ENCODE measurements around the gene TRAPPC5. TPM values are rescaled to one million over a fixed set of nuclear protein-coding genes. Genes with fewer than 3 reads are reported as not detected.

The TRAPPC5 gene
- total RNA-seq, 5 donors from 2014 or later (not counting 1 experiment from before 2014, with no cell fraction given), result 39.2 to 75.3 (median 69.4) TPM

GRCh38 chr19:7682175-7682855 is 1.7 kb downstream of the TRAPPC5 start:
- DNase-seq, result no peak
- Histone ChIP-seq H3K27ac (ENCODE audit: low read length) (peak overlapping the region; percentile 78), H3K9me3 (no peaks in the 10 kb centered on the region), H3K4me1 (ENCODE audit: control insufficient read depth in 1 of 2, extremely low read depth in 1 of 2, insufficient read depth in 2 of 2, low read length in 2 of 2) (peaks cover 14 to 37% of the 10 kb centered on the region in 2 experiments), H3K4me3 (ENCODE audit: control insufficient read depth in 1 of 2, extremely low read depth in 1 of 2, low read length in 1 of 2) (peak overlapping the region; percentile 86 to 100), H3K36me3 (ENCODE audit: control insufficient read depth in 2 of 2, extremely low read depth in 1 of 2, insufficient read depth in 1 of 2, low read length in 1 of 2) (peaks cover 8 to 16% of the 10 kb centered on the region in 2 donors), H3K27me3 (replicated peaks in 1 of 2; ENCODE audit: control insufficient read depth in 2 of 2, extremely low read depth in 1 of 2, insufficient read depth in 2 of 2, low read length in 1 of 2) (peaks cover 0 to 19% of the 10 kb centered on the region in 2 experiments)
- Mint-ChIP-seq H3K4me1 (peaks cover 24 to 40% (median 27%) of the 10 kb centered on the region in 3 donors), H3K9me3 (no peaks in the 10 kb centered on the region), H3K36me3 (peaks cover 12% of the 10 kb centered on the region), H3K4me3 (peak overlapping the region; percentile 85 to 92 (median 87)), H3K27ac (peak overlapping the region in 1 of 2 donors; percentile 86), H3K27me3 (peaks cover 4 to 15% of the 10 kb centered on the region in 2 donors)
- ATAC-seq (replicated peaks in 1 of 4), result no peak
- CTCF ChIA-PET, result no interaction called here
- 96% methylated on average over 74 of the region's 74 CpGs for WGBS (ENCODE audit: insufficient coverage)
- POLR2A ChIA-PET, result no interaction called here

GRCh38 chr19:7685546-7686445 is 5.2 kb downstream of the TRAPPC5 start:
- Histone ChIP-seq H3K9me3 (no peaks in the 10 kb centered on the region), H3K4me1 (ENCODE audit: control insufficient read depth in 1 of 2, extremely low read depth in 1 of 2, insufficient read depth in 2 of 2, low read length in 2 of 2) (peaks cover 2 to 37% of the 10 kb centered on the region in 2 experiments), H3K27ac (ENCODE audit: low read length) (no peak overlapping the region), H3K27me3 (replicated peaks in 1 of 2; ENCODE audit: control insufficient read depth in 2 of 2, extremely low read depth in 1 of 2, insufficient read depth in 2 of 2, low read length in 1 of 2) (peaks cover 0 to 20% of the 10 kb centered on the region in 2 experiments), H3K4me3 (ENCODE audit: control insufficient read depth in 1 of 2, extremely low read depth in 1 of 2, low read length in 1 of 2) (no peak overlapping the region), H3K36me3 (ENCODE audit: control insufficient read depth in 2 of 2, extremely low read depth in 1 of 2, insufficient read depth in 1 of 2, low read length in 1 of 2) (peaks cover 8 to 16% of the 10 kb centered on the region in 2 donors)
- DNase-seq (no peak), ATAC-seq (replicated peaks in 1 of 4) (no peak)
- H3K27ac Mint-ChIP-seq, result peak overlapping the region; percentile 39 to 76
- H3K4me1 Mint-ChIP-seq, result peaks cover 9 to 17% (median 12%) of the 10 kb centered on the region in 3 donors
- no peaks in the 10 kb centered on the region for H3K9me3 Mint-ChIP-seq
- H3K4me3 Mint-ChIP-seq, result no peak overlapping the region
- no peaks in the 10 kb centered on the region for H3K27me3 Mint-ChIP-seq
- POLR2A ChIA-PET, result no interaction called here
- WGBS (ENCODE audit: insufficient coverage), result 82% methylated on average over 15 of the region's 19 CpGs
- peaks cover 12% of the 10 kb centered on the region for H3K36me3 Mint-ChIP-seq
- CTCF ChIA-PET, result interaction anchor here in 1 of 2 donors (0.5 to 1.0 kb wide), 2 partner anchors 118 to 164 kb away, joined by 3 to 8 read pairs; no protein-coding TSS in a partner anchor

GRCh38 chr19:7687177-7687576 is 6.5 kb downstream of the TRAPPC5 start:
- ChIA-PET POLR2A (no interaction called here), CTCF (no interaction called here)
- no peak overlapping the region for H3K27ac ChIP-seq (ENCODE audit: low read length)
- no peak overlapping the region for H3K4me3 ChIP-seq (ENCODE audit: control insufficient read depth in 1 of 2, extremely low read depth in 1 of 2, low read length in 1 of 2)
- ATAC-seq (replicated peaks in 1 of 4) (no peak), DNase-seq (no peak)
- H3K36me3 Mint-ChIP-seq, result peaks cover 12% of the 10 kb centered on the region
- H3K9me3 Mint-ChIP-seq, result no peaks in the 10 kb centered on the region
- H3K4me1 ChIP-seq (ENCODE audit: control insufficient read depth in 1 of 2, extremely low read depth in 1 of 2, insufficient read depth in 2 of 2, low read length in 2 of 2), result peaks cover 0 to 33% of the 10 kb centered on the region in 2 experiments
- H3K36me3 ChIP-seq (ENCODE audit: control insufficient read depth in 2 of 2, extremely low read depth in 1 of 2, insufficient read depth in 1 of 2, low read length in 1 of 2), result peaks cover 8 to 16% of the 10 kb centered on the region in 2 donors
- H3K27ac Mint-ChIP-seq, result no peak overlapping the region
- H3K27me3 ChIP-seq (replicated peaks in 1 of 2; ENCODE audit: control insufficient read depth in 2 of 2, extremely low read depth in 1 of 2, insufficient read depth in 2 of 2, low read length in 1 of 2), result peaks cover 0 to 20% of the 10 kb centered on the region in 2 experiments
- H3K4me1 Mint-ChIP-seq, result peaks cover 5 to 12% (median 6%) of the 10 kb centered on the region in 3 donors
- 91% methylated on average over 9 of the region's 12 CpGs for WGBS (ENCODE audit: insufficient coverage)
- no peaks in the 10 kb centered on the region for H3K27me3 Mint-ChIP-seq
- H3K4me3 Mint-ChIP-seq, result no peak overlapping the region
- H3K9me3 ChIP-seq, result no peaks in the 10 kb centered on the region

GRCh38 chr19:7689165-7689564 is 8.5 kb downstream of the TRAPPC5 start:
- H3K27ac ChIP-seq (ENCODE audit: low read length), result no peak overlapping the region
- peaks cover 0 to 42% of the 10 kb centered on the region in 2 experiments for H3K4me1 ChIP-seq (ENCODE audit: control insufficient read depth in 1 of 2, extremely low read depth in 1 of 2, insufficient read depth in 2 of 2, low read length in 2 of 2)
- ATAC-seq (replicated peaks in 1 of 4), result no peak
- Mint-ChIP-seq H3K4me3 (no peak overlapping the region), H3K4me1 (peaks cover 2 to 7% (median 6%) of the 10 kb centered on the region in 3 donors), H3K36me3 (peaks cover 7% of the 10 kb centered on the region), H3K9me3 (no peaks in the 10 kb centered on the region), H3K27me3 (no peaks in the 10 kb centered on the region), H3K27ac (no peak overlapping the region)
- ChIA-PET CTCF (no interaction called here), POLR2A (no interaction called here)
- peaks cover 0 to 20% of the 10 kb centered on the region in 2 experiments for H3K27me3 ChIP-seq (replicated peaks in 1 of 2; ENCODE audit: control insufficient read depth in 2 of 2, extremely low read depth in 1 of 2, insufficient read depth in 2 of 2, low read length in 1 of 2)
- 58% methylated on average over 20 of the region's 23 CpGs for WGBS (ENCODE audit: insufficient coverage)
- no peak for DNase-seq
- no peaks in the 10 kb centered on the region for H3K9me3 ChIP-seq
- peaks cover 0 to 3% of the 10 kb centered on the region in 2 donors for H3K36me3 ChIP-seq (ENCODE audit: control insufficient read depth in 2 of 2, extremely low read depth in 1 of 2, insufficient read depth in 1 of 2, low read length in 1 of 2)
- no peak overlapping the region for H3K4me3 ChIP-seq (ENCODE audit: control insufficient read depth in 1 of 2, extremely low read depth in 1 of 2, low read length in 1 of 2)

GRCh38 chr19:7690779-7691258 is 10.2 kb downstream of the TRAPPC5 start:
- Histone ChIP-seq H3K36me3 (ENCODE audit: control insufficient read depth in 2 of 2, extremely low read depth in 1 of 2, insufficient read depth in 1 of 2, low read length in 1 of 2) (no peaks in the 10 kb centered on the region), H3K27ac (ENCODE audit: low read length) (peak overlapping the region; percentile 55), H3K4me1 (ENCODE audit: control insufficient read depth in 1 of 2, extremely low read depth in 1 of 2, insufficient read depth in 2 of 2, low read length in 2 of 2) (peaks cover 0 to 47% of the 10 kb centered on the region in 2 experiments), H3K9me3 (no peaks in the 10 kb centered on the region), H3K27me3 (replicated peaks in 1 of 2; ENCODE audit: control insufficient read depth in 2 of 2, extremely low read depth in 1 of 2, insufficient read depth in 2 of 2, low read length in 1 of 2) (peaks cover 0 to 26% of the 10 kb centered on the region in 2 experiments), H3K4me3 (ENCODE audit: control insufficient read depth in 1 of 2, extremely low read depth in 1 of 2, low read length in 1 of 2) (no peak overlapping the region)
- DNase-seq (peak in 3 of 35 experiments; percentile 14 to 49 (median 20)), ATAC-seq (replicated peaks in 1 of 4) (no peak)
- peaks cover 0 to 11% (median 3%) of the 10 kb centered on the region in 3 donors for H3K4me1 Mint-ChIP-seq
- H3K4me3 Mint-ChIP-seq, result no peak overlapping the region
- POLR2A ChIA-PET, result no interaction called here
- no peaks in the 10 kb centered on the region for H3K9me3 Mint-ChIP-seq
- CTCF ChIA-PET, result no interaction called here
- H3K27me3 Mint-ChIP-seq, result no peaks in the 10 kb centered on the region
- no peak overlapping the region for H3K27ac Mint-ChIP-seq
- no peaks in the 10 kb centered on the region for H3K36me3 Mint-ChIP-seq
- 57% methylated on average over 8 of the region's 8 CpGs for WGBS (ENCODE audit: insufficient coverage)

GRCh38 chr19:7691497-7691896 is 10.9 kb downstream of the TRAPPC5 start:
- no peaks in the 10 kb centered on the region for H3K36me3 ChIP-seq (ENCODE audit: control insufficient read depth in 2 of 2, extremely low read depth in 1 of 2, insufficient read depth in 1 of 2, low read length in 1 of 2)
- H3K9me3 ChIP-seq, result no peaks in the 10 kb centered on the region
- POLR2A ChIA-PET, result interaction anchor here in 1 of 2 donors (0.5 kb wide), 1 partner anchor 508 kb away, joined by 4 read pairs; no protein-coding TSS in a partner anchor
- peak in 13 of 35 experiments; percentile 18 to 63 (median 31) for DNase-seq
- peaks cover 0 to 47% of the 10 kb centered on the region in 2 experiments for H3K4me1 ChIP-seq (ENCODE audit: control insufficient read depth in 1 of 2, extremely low read depth in 1 of 2, insufficient read depth in 2 of 2, low read length in 2 of 2)
- Mint-ChIP-seq H3K36me3 (no peaks in the 10 kb centered on the region), H3K4me3 (no peak overlapping the region), H3K27me3 (peaks cover 0 to 1% of the 10 kb centered on the region in 2 donors), H3K9me3 (no peaks in the 10 kb centered on the region), H3K27ac (no peak overlapping the region), H3K4me1 (peaks cover 0 to 12% (median 3%) of the 10 kb centered on the region in 3 donors)
- peak overlapping the region; percentile 55 for H3K27ac ChIP-seq (ENCODE audit: low read length)
- H3K4me3 ChIP-seq (ENCODE audit: control insufficient read depth in 1 of 2, extremely low read depth in 1 of 2, low read length in 1 of 2), result no peak overlapping the region
- H3K27me3 ChIP-seq (replicated peaks in 1 of 2; ENCODE audit: control insufficient read depth in 2 of 2, extremely low read depth in 1 of 2, insufficient read depth in 2 of 2, low read length in 1 of 2), result peaks cover 0 to 28% of the 10 kb centered on the region in 2 experiments
- CTCF ChIA-PET, result no interaction called here
- peak in 2 of 4 experiments; percentile 16 to 52 for ATAC-seq (replicated peaks in 1 of 4)

Data from T-cell (primary cell).